Heart right ventricle (tissue), 16 donors: ENCODE measurements around the gene RTCB. TPM values are rescaled to one million over a fixed set of nuclear protein-coding genes. Genes with fewer than 3 reads are reported as not detected.
A peak's percentile ranks its signal among the peaks of the same experiment; 100 is the strongest.

Source experiments
- ATAC-seq, 8 donors: fragments of 200-7000 bp; cut with Tn5 transposase; one replicate each; pipeline ENCODE4 v1.9.1; 2020; ENCODE audit warnings: mild to moderate bottlenecking in 8 of 8, moderate library complexity in 8 of 8, moderate number of reproducible peaks in 1 of 8
- DNase-seq, 2 donors: peaks; one replicate each; pipeline ENCODE4 v3.0.0-alpha.2; 2020
- H3K27ac ChIP-seq, 10 donors: fragments of 200-600 bp; sonication (generic) in 2 of 10; one replicate each; pipeline versions ENCODE4 v1.5.0 to v1.8.0; 2020 to 2022; ENCODE audit warnings: mild to moderate bottlenecking in 3 of 10
- H3K27me3 ChIP-seq, 7 donors: fragments of 200-600 bp; one replicate each; pipeline ENCODE4 v1.8.0; 2021 to 2022; ENCODE audit warnings: mild to moderate bottlenecking in 2 of 7
- H3K36me3 ChIP-seq, 9 donors: fragments of 200-600 bp; sonication (generic) in 1 of 9; one replicate each; pipeline versions ENCODE4 v1.5.0 to v1.8.0; 2020 to 2022; ENCODE audit warnings: mild to moderate bottlenecking in 2 of 9
- H3K4me1 ChIP-seq, 9 donors: fragments of 200-600 bp; sonication (generic) in 1 of 9; one replicate each; pipeline versions ENCODE4 v1.5.0 to v1.8.0; 2020 to 2022; ENCODE audit warnings: mild to moderate bottlenecking in 4 of 9
- H3K4me3 ChIP-seq, 10 donors: fragments of 200-600 bp; sonication (generic) in 2 of 10; one replicate each; pipeline versions ENCODE4 v1.5.0 to v1.8.0; 2020 to 2022; ENCODE audit warnings: mild to moderate bottlenecking in 7 of 10, moderate library complexity in 2 of 10
- H3K9me3 ChIP-seq, 11 donors: fragments of 200-600 bp in 10 of 11; sonication (generic) in 2 of 11; one replicate each; pipeline versions ENCODE4 v1.5.0 to v1.8.0; 2013 to 2022; ENCODE audit warnings: mild to moderate bottlenecking in 2 of 11, control low read depth in 1 of 11, moderate library complexity in 1 of 11
- WGBS, 2 donors: extraction: QIAGEN DNeasy Blood & Tissue Kit; methylation state at CpG; one replicate each; pipeline ENCODE4 v1.1.7; 2013; ENCODE audit warnings: inconsistent platforms in 1 of 2; 5-methylcytosine and 5-hydroxymethylcytosine counted together
- intact Hi-C, 10 donors: fragments of 100-400 bp; cut with DNase I; formaldehyde crosslinking; loops; one replicate each; pipeline versions ENCODE4 v1.11.1 to v1.14.2; 2022
- polyA plus RNA-seq, 2 donors: library from polyadenylated mRNA; stranded (reverse); fragments of 200-250 nt; gene quantifications; one replicate each; pipeline ENCODE4 v1.2.3, GENCODE V29; 2013
- total RNA-seq, 10 donors: library from RNA; stranded (reverse); fragmentation: NEBNext Ultra II Directional in 3 of 10; extraction: Animal tissue kit (Norgen Biotek cat#: 25700) in 3 of 10; gene quantifications; one replicate each; pipeline versions ENCODE4 v1.2.1 to v1.2.4, GENCODE V29; 2021 to 2023
- TF ChIP-seq, protein P1 (sequence below), 9 donors: fragments of 200-600 bp; sonication (generic) in 2 of 9; IDR thresholded peaks; one replicate each; pipeline versions ENCODE4 v1.5.0 to v1.8.0; 2021 to 2022; ENCODE audit warnings: antibody characterized with exemption in 9 of 9, mild to moderate bottlenecking in 5 of 9, moderate library complexity in 1 of 9
- donor health status: Arrhythmogenic right ventricular cardiomyopathy.
- donor health status: ischemic (EF 13 %, LVEDD 7.1; RV severe dilation, severe dysfunction).
- donor health status: healthy with polysubstance abuse.
- donor health status: DM: no; HTN: yes; CAD: no.
- donor health status: DM: no; HTN: no; CAD: no.
- donor health status: ischemic (EF 25% LVEDD 6.9; RV normal size, moderate dysfunction).
- donor health status: ischemic (EF 25% LVEDD 5.7; RV mildly dilated, moderate dysfunction).
- donor health status: healthy.
- donor health status: DM: yes; HTN: yes; CAD: no.
- donor health status: Ischemic cardiomyopathy.
- donor health status: ischemic (EF 35%, LVEDD 5.7; RV mildly dilated, moderate dysfunction).
- donor health status: nonischemic (EF 11% LVEDD 7.7; RV severe dilation, severe dysfunction).
- donor health status: DM: yes; HTN: yes; CAD: no.
- donor health status: PGD.
- donor health status: ischemic (EF 29% LVEDD 5.4; RV normal size, mild dysfunction).
- donor health status: nonischemic (EF 23%, LVEDD 6.1; RV moderate dilation, normal function).

RTCB gene
- total and polyA plus RNA-seq, 12 donors = 15.6 to 75.3 (median 47.0) TPM

DNA sequence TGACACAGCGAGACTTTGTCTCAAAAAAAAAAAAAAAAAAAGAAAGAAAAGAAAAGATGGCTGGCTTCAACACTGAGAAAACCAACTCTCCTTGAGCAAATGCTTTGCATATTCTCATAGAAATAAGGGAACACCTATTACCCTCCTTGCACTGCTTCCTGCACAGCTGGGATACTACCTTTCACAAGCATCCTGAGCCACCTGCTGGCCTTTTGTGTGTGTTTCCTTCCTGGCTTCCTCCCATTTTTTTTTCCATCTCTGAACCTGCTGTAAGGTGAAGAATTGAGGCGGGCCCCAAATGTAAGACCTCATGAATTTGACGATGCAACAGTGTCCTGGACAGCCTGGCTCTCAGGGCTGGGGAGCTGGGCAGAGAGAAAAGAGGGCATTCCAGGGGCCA is 56.3 kb downstream of the RTCB start:
- H3K4me1 ChIP-seq = no peaks in the 10 kb centered on the region
- no peaks in the 10 kb centered on the region for H3K27me3 ChIP-seq
- no peaks in the 10 kb centered on the region for H3K9me3 ChIP-seq
- no peak overlapping the region for H3K4me3 ChIP-seq
- DNase-seq (no peak), ATAC-seq (peak in 1 of 8 donors; percentile 28)
- TF ChIP-seq, protein P1, sequence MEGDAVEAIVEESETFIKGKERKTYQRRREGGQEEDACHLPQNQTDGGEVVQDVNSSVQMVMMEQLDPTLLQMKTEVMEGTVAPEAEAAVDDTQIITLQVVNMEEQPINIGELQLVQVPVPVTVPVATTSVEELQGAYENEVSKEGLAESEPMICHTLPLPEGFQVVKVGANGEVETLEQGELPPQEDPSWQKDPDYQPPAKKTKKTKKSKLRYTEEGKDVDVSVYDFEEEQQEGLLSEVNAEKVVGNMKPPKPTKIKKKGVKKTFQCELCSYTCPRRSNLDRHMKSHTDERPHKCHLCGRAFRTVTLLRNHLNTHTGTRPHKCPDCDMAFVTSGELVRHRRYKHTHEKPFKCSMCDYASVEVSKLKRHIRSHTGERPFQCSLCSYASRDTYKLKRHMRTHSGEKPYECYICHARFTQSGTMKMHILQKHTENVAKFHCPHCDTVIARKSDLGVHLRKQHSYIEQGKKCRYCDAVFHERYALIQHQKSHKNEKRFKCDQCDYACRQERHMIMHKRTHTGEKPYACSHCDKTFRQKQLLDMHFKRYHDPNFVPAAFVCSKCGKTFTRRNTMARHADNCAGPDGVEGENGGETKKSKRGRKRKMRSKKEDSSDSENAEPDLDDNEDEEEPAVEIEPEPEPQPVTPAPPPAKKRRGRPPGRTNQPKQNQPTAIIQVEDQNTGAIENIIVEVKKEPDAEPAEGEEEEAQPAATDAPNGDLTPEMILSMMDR (IDR thresholded peaks at IDR 0.05) = no peak
- H3K36me3 ChIP-seq = no peaks in the 10 kb centered on the region
- 79 to 82% methylated on average over 3 of the region's 3 CpGs for WGBS, 2 donors
- intact Hi-C loops = no loop called here
- no peak overlapping the region for H3K27ac ChIP-seq

DNA sequence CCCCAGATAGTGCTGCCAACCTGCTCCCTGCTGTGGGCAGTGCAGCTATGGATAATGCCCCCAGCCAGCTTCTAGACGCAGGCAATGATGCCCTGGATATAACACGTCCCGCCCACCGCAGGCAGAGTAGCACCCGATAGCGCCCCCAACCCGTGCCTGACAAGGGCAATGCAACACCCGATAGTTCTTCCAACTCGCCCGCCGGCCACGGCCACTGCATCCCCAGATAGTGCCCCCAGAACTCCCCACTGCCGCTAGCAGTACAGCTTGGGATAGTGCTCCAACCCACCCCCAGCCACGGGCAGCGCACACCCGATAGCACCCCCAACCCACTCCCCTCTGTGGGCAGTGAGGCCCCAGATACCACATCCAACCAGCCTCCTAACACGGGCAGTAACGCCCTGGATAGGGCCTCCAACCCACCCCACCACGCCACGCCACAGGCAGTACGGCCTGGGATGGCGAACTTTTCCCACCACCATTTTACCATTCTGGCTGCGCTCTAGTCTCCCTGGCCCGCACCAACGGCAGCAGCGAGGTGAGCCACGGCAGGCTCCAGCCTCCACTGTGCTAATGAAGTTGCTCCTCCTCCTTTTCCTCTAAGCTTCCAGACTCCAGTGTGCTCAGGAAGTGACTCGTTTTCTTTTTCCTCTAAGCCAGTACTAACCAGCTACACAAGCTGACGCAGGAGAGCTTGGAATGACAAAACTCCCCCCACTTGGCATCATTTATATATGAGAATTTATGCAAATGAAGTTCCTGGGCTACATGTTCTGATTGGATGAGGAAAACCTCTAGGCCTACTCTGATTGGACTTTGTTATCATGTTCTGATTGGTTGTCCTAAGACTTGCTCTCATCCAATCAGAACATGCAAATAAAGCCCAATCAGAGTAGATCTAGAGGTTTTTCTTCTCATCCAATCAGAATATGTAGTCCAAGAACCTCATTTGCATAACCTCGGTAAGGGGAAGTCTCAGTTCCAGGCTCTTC is 57.4 kb downstream of the RTCB start:
- intact Hi-C loops = loop anchor here in 1 of 10 donors (5.0 kb wide), 1 partner anchor 52 kb away; no protein-coding TSS in a partner anchor
- TF ChIP-seq, protein P1 (IDR thresholded peaks at IDR 0.05) = peak in 2 of 9 donors; percentile 8 to 10
- no peaks in the 10 kb centered on the region for H3K36me3 ChIP-seq
- H3K4me3 ChIP-seq = peak overlapping the region in 8 of 10 donors; percentile 3 to 54 (median 23)
- 79 to 90% methylated on average over 30 of the region's 30 CpGs for WGBS, 2 donors
- peak overlapping the region in 3 of 10 donors; percentile 39 to 63 (median 49) for H3K27ac ChIP-seq
- no peaks in the 10 kb centered on the region for H3K4me1 ChIP-seq
- H3K9me3 ChIP-seq = no peaks in the 10 kb centered on the region
- ATAC-seq (peak in 6 of 8 donors; percentile 11 to 91 (median 56)), DNase-seq (no peak)
- H3K27me3 ChIP-seq = no peaks in the 10 kb centered on the region

DNA sequence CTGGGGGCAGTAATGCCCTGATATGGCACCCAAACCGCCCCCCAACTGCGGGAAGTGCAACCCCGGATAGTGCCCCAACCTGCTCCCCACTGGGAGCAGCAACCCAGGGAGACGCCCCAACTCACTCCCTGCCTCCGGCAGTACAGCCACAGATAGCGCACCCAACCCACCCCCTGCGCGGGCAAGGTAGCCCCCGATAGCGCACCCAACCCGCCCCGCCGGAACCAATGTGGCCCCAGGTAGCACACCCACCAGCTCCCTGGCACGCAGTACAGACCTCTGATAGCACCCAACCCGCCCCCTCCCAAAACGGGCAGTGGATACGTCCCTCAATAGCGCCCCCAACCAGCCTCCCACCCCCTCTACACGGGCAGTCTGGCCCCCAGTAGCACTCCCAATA is 58.2 kb downstream of the RTCB start:
- Histone ChIP-seq H3K27ac (peak overlapping the region in 1 of 10 donors; percentile 63), H3K36me3 (no peaks in the 10 kb centered on the region), H3K4me3 (peak overlapping the region in 3 of 10 donors; percentile 3 to 54 (median 53)), H3K27me3 (no peaks in the 10 kb centered on the region), H3K9me3 (no peaks in the 10 kb centered on the region), H3K4me1 (no peaks in the 10 kb centered on the region)
- ATAC-seq (peak in 1 of 8 donors; percentile 18), DNase-seq (no peak)
- WGBS, 2 donors = 92 to 95% methylated on average over 19 of the region's 19 CpGs
- intact Hi-C loops = loop anchor here in 1 of 10 donors (5.0 kb wide), 1 partner anchor 52 kb away; no protein-coding TSS in a partner anchor
- TF ChIP-seq, protein P1 (IDR thresholded peaks at IDR 0.05) = no peak

DNA sequence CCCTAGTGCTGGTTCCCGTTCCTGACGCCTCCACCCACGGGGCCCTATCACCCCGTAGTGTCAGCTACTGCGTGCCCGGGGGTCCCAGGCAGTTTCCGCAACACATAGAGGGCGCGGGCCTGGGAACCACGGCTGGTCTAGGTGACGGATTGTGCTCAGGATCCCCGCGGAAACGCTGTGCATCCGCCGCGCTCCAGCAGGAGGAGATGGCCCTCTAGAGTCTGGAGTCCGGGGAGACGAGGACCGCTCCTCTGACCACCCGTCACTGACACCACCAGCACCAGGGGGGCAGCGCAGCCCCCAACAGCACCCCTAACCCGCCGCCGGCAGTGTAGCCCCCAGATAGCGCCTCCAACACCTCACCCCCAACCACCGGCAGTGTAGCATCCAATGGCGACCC is 58.8 kb downstream of the RTCB start:
- H3K4me3 ChIP-seq = peak overlapping the region in 1 of 10 donors; percentile 53
- no peaks in the 10 kb centered on the region for H3K9me3 ChIP-seq
- TF ChIP-seq, protein P1 (IDR thresholded peaks at IDR 0.05) = no peak
- intact Hi-C loops = loop anchor here in 1 of 10 donors (5.0 kb wide), 1 partner anchor 51 kb away; no protein-coding TSS in a partner anchor
- no peak for ATAC-seq
- H3K27me3 ChIP-seq = no peaks in the 10 kb centered on the region
- H3K36me3 ChIP-seq = no peaks in the 10 kb centered on the region
- no peak for DNase-seq
- H3K4me1 ChIP-seq = no peaks in the 10 kb centered on the region
- no peak overlapping the region for H3K27ac ChIP-seq
- 93 to 94% methylated on average over 28 of the region's 28 CpGs for WGBS, 2 donors
